SK-N-SH treated with all-trans-retinoic acid at 6 μM for 48 hours (cell line): ENCODE data around the gene LHX2.

ENCODE experiments used
- OSR1 ChIP-seq: fragments of 250-450 bp; sonication (Bioruptor Pico); IDR thresholded peaks from 2 replicates; pipeline ENCODE4 v1.8.0; 2022; ENCODE audit warnings: moderate library complexity, mild to moderate bottlenecking, inconsistent platforms
- PPARA ChIP-seq: fragments of 250-450 bp; sonication (Bioruptor Pico); IDR thresholded peaks from 2 replicates; pipeline ENCODE4 v1.5.0; 2020; ENCODE audit warnings: mild to moderate bottlenecking, borderline replicate concordance
- RARB ChIP-seq: fragments of 250-450 bp; sonication (Bioruptor Pico); IDR thresholded peaks from 2 replicates; pipeline ENCODE4 v1.8.0; 2021; ENCODE audit warnings: mild to moderate bottlenecking, moderate library complexity
- ZC3H10 ChIP-seq: fragments of 250-450 bp; sonication (Bioruptor Pico); IDR thresholded peaks from 2 replicates; pipeline ENCODE4 v1.5.1; 2021; ENCODE audit warnings: mild to moderate bottlenecking, moderate library complexity
- ZNF70 ChIP-seq: fragments of 450-650 bp; formaldehyde crosslinking; IDR thresholded peaks from 2 replicates; pipeline ENCODE4 v1.5.0; 2020; ENCODE audit warnings: mild to moderate bottlenecking, moderate library complexity
- TF ChIP-seq, protein P1 (sequence below): fragments of 250-450 bp; sonication (Bioruptor Pico); IDR thresholded peaks from 2 replicates; pipeline ENCODE4 v1.8.0; 2020; ENCODE audit warnings: mild to moderate bottlenecking, moderate library complexity, borderline replicate concordance
- TF ChIP-seq, protein P2 (sequence below): fragments of 250-450 bp; sonication (Bioruptor Pico); IDR thresholded peaks from 2 replicates; pipeline ENCODE4 v1.5.1; 2021; ENCODE audit warnings: mild to moderate bottlenecking, moderate library complexity
- TF ChIP-seq, protein P3 (sequence below): fragments of 250-450 bp; sonication (Bioruptor Pico); IDR thresholded peaks from 2 replicates; pipeline ENCODE4 v1.8.0; 2021; ENCODE audit warnings: low read depth, mild to moderate bottlenecking, moderate library complexity, borderline replicate concordance
- TF ChIP-seq, protein P4 (sequence below): fragments of 250-450 bp; sonication (Bioruptor Pico); IDR thresholded peaks from 2 replicates; pipeline ENCODE4 v1.5.1; 2020; ENCODE audit warnings: low read depth, mild to moderate bottlenecking, moderate library complexity

DNA sequence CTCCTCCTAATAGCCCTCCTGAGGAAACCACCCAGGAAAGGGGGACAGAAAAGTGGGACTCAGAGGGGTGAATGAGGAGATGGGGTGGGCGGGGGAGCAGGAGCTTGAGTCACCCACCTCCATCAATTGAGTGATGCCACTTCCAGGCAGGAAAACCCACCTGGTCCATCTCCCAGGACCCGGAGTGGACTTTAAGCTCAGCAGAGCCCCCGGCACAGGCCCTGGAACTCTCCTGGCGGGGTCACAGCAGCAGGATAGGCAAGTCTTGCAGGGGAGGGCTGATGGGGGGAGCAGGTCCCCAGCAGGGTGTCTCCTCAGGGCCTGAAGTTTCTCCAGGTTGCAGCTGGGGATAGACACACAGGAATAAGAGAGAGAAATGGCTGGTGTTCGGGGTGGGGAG is 40.8 kb downstream of the LHX2 start:
- no peak for TF ChIP-seq ZC3H10
- TF ChIP-seq, protein P1, sequence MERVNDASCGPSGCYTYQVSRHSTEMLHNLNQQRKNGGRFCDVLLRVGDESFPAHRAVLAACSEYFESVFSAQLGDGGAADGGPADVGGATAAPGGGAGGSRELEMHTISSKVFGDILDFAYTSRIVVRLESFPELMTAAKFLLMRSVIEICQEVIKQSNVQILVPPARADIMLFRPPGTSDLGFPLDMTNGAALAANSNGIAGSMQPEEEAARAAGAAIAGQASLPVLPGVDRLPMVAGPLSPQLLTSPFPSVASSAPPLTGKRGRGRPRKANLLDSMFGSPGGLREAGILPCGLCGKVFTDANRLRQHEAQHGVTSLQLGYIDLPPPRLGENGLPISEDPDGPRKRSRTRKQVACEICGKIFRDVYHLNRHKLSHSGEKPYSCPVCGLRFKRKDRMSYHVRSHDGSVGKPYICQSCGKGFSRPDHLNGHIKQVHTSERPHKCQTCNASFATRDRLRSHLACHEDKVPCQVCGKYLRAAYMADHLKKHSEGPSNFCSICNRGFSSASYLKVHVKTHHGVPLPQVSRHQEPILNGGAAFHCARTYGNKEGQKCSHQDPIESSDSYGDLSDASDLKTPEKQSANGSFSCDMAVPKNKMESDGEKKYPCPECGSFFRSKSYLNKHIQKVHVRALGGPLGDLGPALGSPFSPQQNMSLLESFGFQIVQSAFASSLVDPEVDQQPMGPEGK (CRISPR knock-in tag), result no peak
- no peak for TF ChIP-seq PPARA (CRISPR knock-in tag)
- TF ChIP-seq, protein P2, sequence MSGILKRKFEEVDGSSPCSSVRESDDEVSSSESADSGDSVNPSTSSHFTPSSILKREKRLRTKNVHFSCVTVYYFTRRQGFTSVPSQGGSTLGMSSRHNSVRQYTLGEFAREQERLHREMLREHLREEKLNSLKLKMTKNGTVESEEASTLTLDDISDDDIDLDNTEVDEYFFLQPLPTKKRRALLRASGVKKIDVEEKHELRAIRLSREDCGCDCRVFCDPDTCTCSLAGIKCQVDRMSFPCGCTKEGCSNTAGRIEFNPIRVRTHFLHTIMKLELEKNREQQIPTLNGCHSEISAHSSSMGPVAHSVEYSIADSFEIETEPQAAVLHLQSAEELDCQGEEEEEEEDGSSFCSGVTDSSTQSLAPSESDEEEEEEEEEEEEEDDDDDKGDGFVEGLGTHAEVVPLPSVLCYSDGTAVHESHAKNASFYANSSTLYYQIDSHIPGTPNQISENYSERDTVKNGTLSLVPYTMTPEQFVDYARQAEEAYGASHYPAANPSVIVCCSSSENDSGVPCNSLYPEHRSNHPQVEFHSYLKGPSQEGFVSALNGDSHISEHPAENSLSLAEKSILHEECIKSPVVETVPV (CRISPR knock-in tag), result no peak
- TF ChIP-seq RARB, result no peak
- TF ChIP-seq, protein P3, sequence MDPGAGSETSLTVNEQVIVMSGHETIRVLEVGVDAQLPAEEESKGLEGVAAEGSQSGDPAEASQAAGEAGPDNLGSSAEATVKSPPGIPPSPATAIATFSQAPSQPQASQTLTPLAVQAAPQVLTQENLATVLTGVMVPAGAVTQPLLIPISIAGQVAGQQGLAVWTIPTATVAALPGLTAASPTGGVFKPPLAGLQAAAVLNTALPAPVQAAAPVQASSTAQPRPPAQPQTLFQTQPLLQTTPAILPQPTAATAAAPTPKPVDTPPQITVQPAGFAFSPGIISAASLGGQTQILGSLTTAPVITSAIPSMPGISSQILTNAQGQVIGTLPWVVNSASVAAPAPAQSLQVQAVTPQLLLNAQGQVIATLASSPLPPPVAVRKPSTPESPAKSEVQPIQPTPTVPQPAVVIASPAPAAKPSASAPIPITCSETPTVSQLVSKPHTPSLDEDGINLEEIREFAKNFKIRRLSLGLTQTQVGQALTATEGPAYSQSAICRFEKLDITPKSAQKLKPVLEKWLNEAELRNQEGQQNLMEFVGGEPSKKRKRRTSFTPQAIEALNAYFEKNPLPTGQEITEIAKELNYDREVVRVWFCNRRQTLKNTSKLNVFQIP (CRISPR knock-in tag), result no peak
- TF ChIP-seq ZNF70 (CRISPR knock-in tag), result no peak
- TF ChIP-seq, protein P4, sequence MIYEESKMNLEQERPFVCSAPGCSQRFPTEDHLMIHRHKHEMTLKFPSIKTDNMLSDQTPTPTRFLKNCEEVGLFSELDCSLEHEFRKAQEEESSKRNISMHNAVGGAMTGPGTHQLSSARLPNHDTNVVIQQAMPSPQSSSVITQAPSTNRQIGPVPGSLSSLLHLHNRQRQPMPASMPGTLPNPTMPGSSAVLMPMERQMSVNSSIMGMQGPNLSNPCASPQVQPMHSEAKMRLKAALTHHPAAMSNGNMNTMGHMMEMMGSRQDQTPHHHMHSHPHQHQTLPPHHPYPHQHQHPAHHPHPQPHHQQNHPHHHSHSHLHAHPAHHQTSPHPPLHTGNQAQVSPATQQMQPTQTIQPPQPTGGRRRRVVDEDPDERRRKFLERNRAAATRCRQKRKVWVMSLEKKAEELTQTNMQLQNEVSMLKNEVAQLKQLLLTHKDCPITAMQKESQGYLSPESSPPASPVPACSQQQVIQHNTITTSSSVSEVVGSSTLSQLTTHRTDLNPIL (CRISPR knock-in tag), result no peak
- no peak for TF ChIP-seq OSR1 (CRISPR knock-in tag)
